OCI-LY3 (cell line): Measurements from ENCODE around the gene HECW1.

ENCODE experiments used
- EZH2phosphoT487 ChIP-seq: fragments of 200-600 bp; shearing (Covaris generic); IDR thresholded peaks from 2 replicates; pipeline ENCODE4 v1.6.1; 2018; ENCODE audit warnings: antibody characterized with exemption, mixed run types, low read depth
- TF ChIP-seq, protein P1 (sequence below): fragments of 200-600, 300-600 bp; sonication (generic); IDR thresholded peaks from 2 replicates; pipeline ENCODE4 v1.5.1; 2014; ENCODE audit warnings: antibody characterized with exemption, low read length, low read depth

- TF ChIP-seq, protein P1, sequence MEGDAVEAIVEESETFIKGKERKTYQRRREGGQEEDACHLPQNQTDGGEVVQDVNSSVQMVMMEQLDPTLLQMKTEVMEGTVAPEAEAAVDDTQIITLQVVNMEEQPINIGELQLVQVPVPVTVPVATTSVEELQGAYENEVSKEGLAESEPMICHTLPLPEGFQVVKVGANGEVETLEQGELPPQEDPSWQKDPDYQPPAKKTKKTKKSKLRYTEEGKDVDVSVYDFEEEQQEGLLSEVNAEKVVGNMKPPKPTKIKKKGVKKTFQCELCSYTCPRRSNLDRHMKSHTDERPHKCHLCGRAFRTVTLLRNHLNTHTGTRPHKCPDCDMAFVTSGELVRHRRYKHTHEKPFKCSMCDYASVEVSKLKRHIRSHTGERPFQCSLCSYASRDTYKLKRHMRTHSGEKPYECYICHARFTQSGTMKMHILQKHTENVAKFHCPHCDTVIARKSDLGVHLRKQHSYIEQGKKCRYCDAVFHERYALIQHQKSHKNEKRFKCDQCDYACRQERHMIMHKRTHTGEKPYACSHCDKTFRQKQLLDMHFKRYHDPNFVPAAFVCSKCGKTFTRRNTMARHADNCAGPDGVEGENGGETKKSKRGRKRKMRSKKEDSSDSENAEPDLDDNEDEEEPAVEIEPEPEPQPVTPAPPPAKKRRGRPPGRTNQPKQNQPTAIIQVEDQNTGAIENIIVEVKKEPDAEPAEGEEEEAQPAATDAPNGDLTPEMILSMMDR, result no peak
- TF ChIP-seq EZH2phosphoT487, result no peak
Observed at GRCh38 chr7:43201912-43202311, 89.5 kb downstream of the HECW1 start.
